ENCODE data around the gene LAMC3. TPM values are rescaled to one million over a fixed set of nuclear protein-coding genes. Genes with fewer than 3 reads are reported as not detected.
A peak's percentile ranks its signal among the peaks of the same experiment; 100 is the strongest.

The LAMC3 gene
- total RNA-seq, 1 donor from 2014 or later, result 0.20 TPM

GRCh38 chr9:130960522-130961378 lies 48.2 kb upstream of the LAMC3 start:
- Mint-ChIP-seq H3K4me3 (ENCODE audit: unreplicated experiment) (no peak overlapping the region), H3K4me1 (ENCODE audit: low read depth, unreplicated experiment) (peaks cover 6% of the 10 kb centered on the region), H3K27me3 (ENCODE audit: low read depth, unreplicated experiment) (peaks cover 12% of the 10 kb centered on the region), H3K36me3 (ENCODE audit: low read depth, unreplicated experiment) (peaks cover 2% of the 10 kb centered on the region), H3K9me3 (ENCODE audit: unreplicated experiment) (peaks cover 15% of the 10 kb centered on the region), H3K27ac (ENCODE audit: unreplicated experiment) (no peak overlapping the region)
- Histone ChIP-seq H3K36me3 (ENCODE audit: insufficient read depth, low read length) (no peaks in the 10 kb centered on the region), H3K27me3 (ENCODE audit: insufficient read depth, low read length) (peaks cover 3% of the 10 kb centered on the region), H4K20me1 (ENCODE audit: insufficient read depth, low read length) (no peaks in the 10 kb centered on the region), H3K9ac (ENCODE audit: low read length) (no peak overlapping the region), H3K9me3 (ENCODE audit: insufficient read depth, low read depth, low read length) (peaks cover 8% of the 10 kb centered on the region), H3K4me1 (ENCODE audit: insufficient read depth, low read length) (peaks cover 18% of the 10 kb centered on the region), H3K4me3 (ENCODE audit: insufficient read depth, low read depth, low read length) (no peak overlapping the region), H3K27ac (ENCODE audit: low read depth, low read length) (no peak overlapping the region), H3K4me2 (ENCODE audit: low read length) (no peak overlapping the region), H2AFZ (ENCODE audit: low read depth, low read length) (no peak overlapping the region), H3K79me2 (ENCODE audit: insufficient read depth, low read length) (no peaks in the 10 kb centered on the region)
- TF ChIP-seq, protein P1, sequence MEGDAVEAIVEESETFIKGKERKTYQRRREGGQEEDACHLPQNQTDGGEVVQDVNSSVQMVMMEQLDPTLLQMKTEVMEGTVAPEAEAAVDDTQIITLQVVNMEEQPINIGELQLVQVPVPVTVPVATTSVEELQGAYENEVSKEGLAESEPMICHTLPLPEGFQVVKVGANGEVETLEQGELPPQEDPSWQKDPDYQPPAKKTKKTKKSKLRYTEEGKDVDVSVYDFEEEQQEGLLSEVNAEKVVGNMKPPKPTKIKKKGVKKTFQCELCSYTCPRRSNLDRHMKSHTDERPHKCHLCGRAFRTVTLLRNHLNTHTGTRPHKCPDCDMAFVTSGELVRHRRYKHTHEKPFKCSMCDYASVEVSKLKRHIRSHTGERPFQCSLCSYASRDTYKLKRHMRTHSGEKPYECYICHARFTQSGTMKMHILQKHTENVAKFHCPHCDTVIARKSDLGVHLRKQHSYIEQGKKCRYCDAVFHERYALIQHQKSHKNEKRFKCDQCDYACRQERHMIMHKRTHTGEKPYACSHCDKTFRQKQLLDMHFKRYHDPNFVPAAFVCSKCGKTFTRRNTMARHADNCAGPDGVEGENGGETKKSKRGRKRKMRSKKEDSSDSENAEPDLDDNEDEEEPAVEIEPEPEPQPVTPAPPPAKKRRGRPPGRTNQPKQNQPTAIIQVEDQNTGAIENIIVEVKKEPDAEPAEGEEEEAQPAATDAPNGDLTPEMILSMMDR (IDR thresholded peaks at IDR 0.05; ENCODE audit: insufficient read depth, low read depth, low read length), result no peak
- TF ChIP-seq EZH2 (IDR thresholded peaks at IDR 0.05; ENCODE audit: insufficient read depth, low read length), result no peak
- DNase-seq (ENCODE audit: low read depth) (no peak), FAIRE-seq (no peak)

DNA sequence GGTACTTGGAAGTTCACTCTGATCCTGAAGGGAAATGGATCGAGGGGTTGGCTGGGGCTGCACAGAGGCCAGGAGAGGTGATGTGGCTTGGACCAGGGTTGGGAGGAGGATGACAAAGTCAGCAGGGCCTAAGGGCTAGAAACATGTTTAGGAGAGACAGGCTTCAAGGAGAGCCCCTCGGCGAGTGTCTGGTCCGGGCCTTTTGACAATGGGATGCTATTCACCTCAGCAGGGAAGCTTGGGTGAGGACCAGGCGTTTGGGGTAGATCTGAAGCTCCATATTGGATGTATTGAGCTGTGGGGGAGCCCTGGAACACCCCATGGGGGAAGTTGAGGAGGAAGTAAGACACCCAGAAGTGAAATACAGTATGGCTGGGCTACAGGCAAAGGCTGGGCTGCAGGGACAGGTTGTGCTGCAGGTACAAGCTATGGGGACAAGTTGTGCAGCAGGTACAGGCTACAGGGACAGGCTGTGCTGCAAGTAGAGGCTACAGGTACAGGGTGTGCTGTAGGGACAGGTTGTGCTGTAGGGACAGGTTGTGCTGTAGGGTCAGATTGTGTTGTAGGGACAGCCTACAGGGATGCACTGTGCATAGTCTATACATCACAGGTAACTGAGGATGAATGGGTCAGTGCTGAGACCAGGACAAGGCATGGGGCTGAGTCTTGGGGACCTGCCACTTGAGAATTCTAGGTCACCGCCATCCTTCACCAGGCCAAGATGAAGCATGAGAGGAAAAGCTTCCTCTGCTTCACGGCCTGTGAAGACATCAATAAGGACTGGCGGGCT lies 47.3 kb upstream of the LAMC3 start:
- Histone ChIP-seq H3K27me3 (ENCODE audit: insufficient read depth, low read length) (no peaks in the 10 kb centered on the region), H3K9ac (ENCODE audit: low read length) (peak overlapping the region; percentile 46), H3K4me2 (ENCODE audit: low read length) (peak overlapping the region; percentile 73), H3K79me2 (ENCODE audit: insufficient read depth, low read length) (no peaks in the 10 kb centered on the region), H3K36me3 (ENCODE audit: insufficient read depth, low read length) (no peaks in the 10 kb centered on the region), H2AFZ (ENCODE audit: low read depth, low read length) (no peak overlapping the region), H3K27ac (ENCODE audit: low read depth, low read length) (no peak overlapping the region), H3K4me1 (ENCODE audit: insufficient read depth, low read length) (peaks cover 18% of the 10 kb centered on the region), H4K20me1 (ENCODE audit: insufficient read depth, low read length) (no peaks in the 10 kb centered on the region), H3K9me3 (ENCODE audit: insufficient read depth, low read depth, low read length) (peaks cover 8% of the 10 kb centered on the region), H3K4me3 (ENCODE audit: insufficient read depth, low read depth, low read length) (no peak overlapping the region)
- peak overlapping the region; percentile 85 for H3K27ac Mint-ChIP-seq (ENCODE audit: unreplicated experiment)
- peaks cover 2% of the 10 kb centered on the region for H3K36me3 Mint-ChIP-seq (ENCODE audit: low read depth, unreplicated experiment)
- H3K27me3 Mint-ChIP-seq (ENCODE audit: low read depth, unreplicated experiment), result peaks cover 8% of the 10 kb centered on the region
- no peak overlapping the region for H3K4me3 Mint-ChIP-seq (ENCODE audit: unreplicated experiment)
- FAIRE-seq (no peak), DNase-seq (ENCODE audit: low read depth) (no peak)
- peaks cover 15% of the 10 kb centered on the region for H3K9me3 Mint-ChIP-seq (ENCODE audit: unreplicated experiment)
- TF ChIP-seq, protein P1 (IDR thresholded peaks at IDR 0.05; ENCODE audit: insufficient read depth, low read depth, low read length), result no peak
- no peak for TF ChIP-seq EZH2 (IDR thresholded peaks at IDR 0.05; ENCODE audit: insufficient read depth, low read length)
- H3K4me1 Mint-ChIP-seq (ENCODE audit: low read depth, unreplicated experiment), result peaks cover 6% of the 10 kb centered on the region

Measured in astrocyte (in vitro differentiated cells and primary cell).